COLO668 (cell line): Measurements from ENCODE around the gene TARP.
A peak's percentile ranks its signal among the peaks of the same experiment; 100 is the strongest.
"Not testable (repeated sequence)": the region's sequence is repeated elsewhere in the genome, so short reads cannot be mapped to it uniquely, and the experiment has no call there.

ENCODE experiments used
- DNase-seq: peaks from one replicate; lab custom pipeline; 2025; ENCODE audit not compliant: unreplicated experiment; lab: John Stamatoyannopoulos, UW

The TARP gene

GRCh38 chr7:38262545-38262944, 10.9 kb downstream of the TARP start:
- DNase-seq = no peak

- not testable (repeated sequence) for DNase-seq
These were observed 11.4 kb downstream of the TARP start for GRCh38 chr7:38262026-38262425.

DNA sequence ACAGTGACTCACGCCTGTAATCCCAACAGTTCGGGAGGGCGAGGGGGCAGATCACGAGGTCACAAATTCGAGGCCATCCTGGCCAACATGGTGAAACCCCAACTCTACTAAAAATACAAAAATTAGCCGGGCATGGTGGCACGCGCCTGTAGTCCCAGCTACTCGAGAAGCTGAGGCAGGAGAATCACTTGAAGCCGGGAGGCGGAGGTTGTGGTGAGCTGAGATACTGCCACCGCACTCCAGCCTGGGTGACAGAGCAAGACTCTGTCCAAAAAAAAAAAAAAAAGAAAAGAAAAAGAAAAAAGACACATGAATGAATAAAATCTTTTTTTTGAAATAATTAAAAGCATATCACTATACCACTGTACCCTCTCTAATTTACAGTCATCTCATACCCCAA, 11.8 kb downstream of the TARP start:
- not testable (repeated sequence) for DNase-seq

- not testable (repeated sequence) for DNase-seq
These were observed 14.3 kb downstream of the TARP start for GRCh38 chr7:38259157-38259556.

GRCh38 chr7:38257350-38257677, 16.1 kb downstream of the TARP start:
- no peak for DNase-seq

DNA sequence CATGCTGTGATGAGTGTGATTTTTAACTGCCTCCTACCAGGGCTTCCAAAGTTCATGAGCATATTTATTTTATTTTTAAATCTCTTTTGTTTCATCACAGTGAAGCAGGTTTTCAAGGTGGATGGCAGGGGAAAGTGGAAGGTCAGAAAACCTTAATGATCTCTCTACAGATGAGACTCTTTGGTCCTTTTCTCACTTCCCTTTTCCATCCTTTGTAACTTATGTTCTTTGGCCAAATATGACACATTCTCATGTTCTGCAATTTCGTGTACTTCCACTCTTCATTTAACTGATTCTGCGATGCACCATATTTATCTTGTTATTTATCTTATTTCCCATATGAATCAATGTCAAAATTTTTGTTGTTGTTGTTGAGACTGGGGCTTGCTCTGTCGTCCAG, 23.6 kb downstream of the TARP start:
- not testable (repeated sequence) for DNase-seq

- no peak for DNase-seq
These were observed 25.3 kb downstream of the TARP start for GRCh38 chr7:38248069-38248567.

DNA sequence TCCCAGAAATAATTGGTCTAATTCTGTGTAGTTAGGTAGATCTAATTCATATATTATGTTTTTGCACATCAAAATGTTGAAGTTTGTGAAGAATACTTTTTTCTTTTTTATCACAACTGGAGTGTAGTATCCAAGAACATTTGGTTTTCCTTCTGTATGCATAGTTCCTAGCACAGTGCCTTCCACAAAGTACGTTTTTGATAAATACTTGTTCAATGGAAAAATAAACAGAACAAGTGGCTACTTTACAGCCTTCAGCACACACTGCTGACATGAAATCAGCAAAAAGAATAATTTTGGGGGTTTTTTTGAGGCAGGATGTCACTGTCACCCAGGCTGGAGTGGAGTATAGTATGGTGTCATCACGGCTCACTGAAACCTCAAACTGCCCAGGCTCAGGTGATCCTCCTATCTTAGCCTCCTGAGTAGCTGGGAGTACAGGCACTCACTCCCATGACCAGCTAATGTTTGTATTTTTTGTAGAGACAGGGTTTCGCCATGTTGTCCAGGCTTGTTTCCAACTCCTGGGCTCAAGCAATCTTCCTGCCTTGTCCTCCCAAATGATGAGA, 27.9 kb downstream of the TARP start:
- DNase-seq = no peak

DNA sequence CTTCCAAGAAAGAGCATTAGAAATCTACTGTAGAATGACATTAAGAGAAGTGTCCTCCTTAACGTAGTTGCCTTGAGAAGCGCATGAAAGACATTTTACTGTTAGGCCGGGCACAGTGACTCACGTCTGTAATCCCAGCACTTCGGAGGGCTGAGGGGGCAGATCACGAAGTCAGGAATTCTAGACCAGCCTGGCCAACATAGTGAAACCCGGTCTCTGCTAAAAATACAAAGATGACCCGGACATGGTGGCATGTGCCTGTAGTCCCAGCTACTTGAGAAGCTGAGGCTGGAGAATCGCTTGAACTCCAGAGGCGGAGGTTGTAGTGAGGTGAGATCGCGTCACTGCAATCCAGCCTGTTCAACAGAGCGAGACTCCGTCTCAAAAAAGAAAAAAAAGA, 28.9 kb downstream of the TARP start:
- DNase-seq = no peak

DNA sequence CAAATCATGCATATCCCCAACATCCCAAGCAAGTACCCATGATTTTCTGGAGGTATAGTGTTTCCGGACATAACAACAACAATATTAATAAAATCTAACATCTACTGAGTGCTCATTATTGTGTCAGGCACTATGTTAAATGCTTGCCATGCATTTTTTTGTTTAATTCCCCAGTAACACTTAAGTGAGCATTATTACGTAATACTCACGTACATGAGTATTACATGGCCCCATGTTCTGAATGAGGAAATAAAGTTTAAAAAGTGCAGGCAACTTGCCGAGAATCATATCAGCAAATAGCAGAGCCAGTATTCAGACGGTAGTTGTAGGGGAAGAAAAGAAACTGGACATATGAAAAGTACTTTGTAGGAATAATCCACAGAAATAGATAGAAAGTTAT, 30.1 kb downstream of the TARP start:
- not testable (repeated sequence) for DNase-seq

DNA sequence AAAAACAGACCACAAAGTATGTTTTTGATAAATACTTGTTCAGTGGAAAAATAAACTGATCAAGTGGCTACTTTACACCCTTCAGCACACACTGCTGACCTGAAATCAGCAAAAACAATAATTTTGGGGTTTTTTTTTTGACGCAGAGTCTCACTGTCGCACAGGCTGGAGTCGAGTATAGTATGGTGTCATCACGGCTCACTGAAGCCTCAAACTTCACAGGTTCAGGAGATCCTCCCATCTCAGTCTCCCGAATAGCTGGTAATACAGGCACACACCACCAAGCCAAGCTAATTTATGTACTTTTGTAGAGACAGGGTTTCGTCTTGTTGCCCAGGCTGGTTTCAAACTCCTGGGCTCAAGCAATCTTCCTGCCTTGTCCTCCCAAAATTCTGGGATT, 30.6 kb downstream of the TARP start:
- DNase-seq = no peak

- no peak for DNase-seq
These were observed 32.4 kb downstream of the TARP start for GRCh38 chr7:38241071-38241470.

DNA sequence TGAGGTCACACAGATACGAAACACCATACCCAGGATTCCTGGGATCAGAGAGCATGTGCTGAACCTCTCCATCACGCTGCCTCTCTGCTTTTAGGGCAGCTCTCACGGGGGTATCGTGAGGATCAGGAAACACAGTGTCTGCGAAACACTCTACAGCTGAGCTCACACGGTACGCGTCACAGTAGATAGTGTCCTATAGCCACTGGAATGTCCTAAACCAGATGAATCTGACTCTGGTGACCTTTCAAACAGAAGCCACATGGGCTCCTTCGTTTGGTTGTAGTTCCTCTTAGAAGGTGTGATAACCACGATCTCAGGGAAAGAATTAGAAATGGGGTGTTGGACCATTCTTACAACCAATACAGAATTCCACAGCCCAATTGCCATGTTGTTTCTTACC, 34.3 kb downstream of the TARP start:
- DNase-seq = not testable (repeated sequence)

- no peak for DNase-seq
These were observed 37.8 kb downstream of the TARP start for GRCh38 chr7:38235606-38236005.

DNA sequence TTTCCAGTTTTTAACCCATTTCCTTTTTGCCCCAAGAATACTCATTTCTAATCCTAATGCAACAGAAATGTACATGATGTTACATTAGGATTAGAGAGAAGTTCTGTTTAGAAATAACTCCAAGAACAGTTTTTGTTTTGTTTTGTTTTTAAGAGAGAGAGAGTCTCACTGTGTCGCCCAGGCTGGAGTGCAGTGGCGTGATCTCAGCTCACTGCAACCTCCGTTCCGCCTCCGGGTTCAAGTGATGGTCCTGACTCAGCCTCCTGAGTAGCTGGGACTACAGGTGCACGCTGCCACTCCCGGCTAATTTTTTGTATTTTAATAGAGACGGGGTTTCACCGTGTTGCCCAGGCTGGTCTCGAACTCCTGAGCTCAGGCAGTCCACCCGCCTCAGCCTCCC, 38.7 kb downstream of the TARP start:
- not testable (repeated sequence) for DNase-seq

GRCh38 chr7:38232502-38233366, 40.7 kb downstream of the TARP start:
- DNase-seq = no peak

DNA sequence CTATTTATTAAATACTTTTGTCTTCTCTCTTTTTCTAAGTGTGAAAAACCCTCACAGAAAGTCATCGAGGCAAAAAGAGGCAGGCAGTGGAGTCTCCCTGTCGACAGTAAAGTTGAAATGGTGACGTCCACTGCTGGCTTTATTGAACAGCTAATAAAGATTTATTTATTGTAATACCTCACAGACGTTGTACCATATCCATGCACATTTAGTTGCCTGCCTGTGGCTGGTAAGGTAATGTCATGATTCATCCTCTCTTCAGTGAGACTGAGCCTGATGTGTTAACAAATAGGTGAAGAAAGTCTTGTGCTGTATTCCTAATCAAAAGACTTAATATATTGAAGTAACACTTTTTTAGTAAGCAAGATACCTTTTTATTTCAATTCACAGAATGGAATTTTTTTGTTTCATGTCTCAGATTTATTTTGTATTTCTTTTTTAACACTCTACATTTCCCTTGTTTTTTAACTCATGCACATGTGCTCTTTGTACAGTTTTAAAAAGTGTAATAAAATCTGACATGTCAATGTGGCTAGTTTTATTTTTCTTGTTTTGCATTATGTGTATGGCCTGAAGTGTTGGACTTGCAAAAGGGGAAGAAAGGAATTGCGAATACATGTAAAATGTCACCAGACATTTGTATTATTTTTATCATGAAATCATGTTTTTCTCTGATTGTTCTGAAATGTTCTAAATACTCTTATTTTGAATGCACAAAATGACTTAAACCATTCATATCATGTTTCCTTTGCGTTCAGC, 43.4 kb downstream of the TARP start:
- DNase-seq = no peak

GRCh38 chr7:38229386-38229785, 44.0 kb downstream of the TARP start:
- DNase-seq = no peak

- DNase-seq = no peak
These were observed 49.0 kb downstream of the TARP start for GRCh38 chr7:38224392-38224791.

GRCh38 chr7:38223306-38223705, 50.1 kb downstream of the TARP start:
- DNase-seq = no peak

DNA sequence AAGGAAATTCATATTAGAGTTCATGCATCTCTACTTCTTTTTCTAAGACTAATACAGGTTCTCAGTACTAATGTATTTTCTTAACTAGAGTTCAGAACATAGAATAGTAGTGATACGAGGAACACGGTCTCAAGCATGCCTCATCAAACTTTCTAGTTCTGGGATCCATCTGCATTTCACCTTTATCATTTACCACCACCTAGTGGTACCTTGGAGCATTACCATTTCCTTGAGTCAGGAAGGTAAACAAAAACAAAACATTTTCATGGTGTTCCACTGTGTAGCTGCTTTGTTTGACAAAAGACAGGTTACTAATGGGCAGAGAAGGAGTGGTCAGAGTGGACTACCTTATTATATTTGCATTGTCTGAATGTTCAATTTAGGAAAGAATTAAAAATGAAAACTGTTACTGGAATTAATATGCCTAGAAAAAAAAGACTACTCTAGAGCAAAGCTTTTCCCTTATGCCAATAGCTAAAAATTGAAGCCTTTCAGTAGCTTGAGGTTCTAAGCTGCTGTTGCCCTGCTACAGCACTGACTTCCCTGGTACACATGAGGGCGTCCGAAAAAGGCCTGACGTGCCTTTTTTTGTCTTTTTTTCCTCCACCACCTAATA, 50.8 kb downstream of the TARP start:
- DNase-seq = peak; percentile 40
